Activated naive CD8-positive, alpha-beta T cell (primary cell): ENCODE results near the gene CACNA1I.

Experiments
- H3K27ac Mint-ChIP-seq: one replicate; pipeline ENCODE4 v1.8.0; 2021; ENCODE audit warnings: mixed read lengths
- H3K27me3 Mint-ChIP-seq: one replicate; pipeline ENCODE4 v1.8.0; 2021; ENCODE audit warnings: mixed read lengths
- H3K36me3 Mint-ChIP-seq: one replicate; pipeline ENCODE4 v1.8.0; 2021; ENCODE audit warnings: mixed read lengths
- H3K4me1 Mint-ChIP-seq: one replicate; pipeline ENCODE4 v1.8.0; 2021; ENCODE audit warnings: low read depth, mixed read lengths
- H3K4me3 Mint-ChIP-seq: one replicate; pipeline ENCODE4 v1.8.0; 2021; ENCODE audit warnings: mild to moderate bottlenecking, mixed read lengths
- H3K9me3 Mint-ChIP-seq: one replicate; pipeline ENCODE4 v1.8.0; 2021; ENCODE audit warnings: low read depth, mixed read lengths

The CACNA1I gene

DNA sequence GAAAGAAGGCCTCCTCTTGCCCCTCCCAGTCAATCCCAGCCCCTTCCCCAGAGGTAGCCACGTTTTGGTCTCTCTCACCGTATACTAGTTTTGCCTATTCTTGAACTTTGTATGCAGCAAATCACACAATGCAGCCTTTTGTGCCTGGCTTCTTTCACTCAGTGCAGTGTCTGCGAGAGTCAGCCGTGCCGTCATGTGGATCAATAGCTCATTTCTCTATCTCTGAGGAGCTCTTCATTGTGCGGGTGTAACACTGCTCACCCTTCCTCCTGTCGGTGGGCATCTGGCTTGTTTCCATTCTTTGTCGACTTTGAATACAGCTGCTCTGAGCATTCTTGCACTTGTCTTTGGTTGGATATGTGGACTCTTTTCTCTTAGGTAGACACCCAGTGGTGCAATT is 146.5 kb downstream of the CACNA1I start:
- Mint-ChIP-seq H3K4me1 (no peaks in the 10 kb centered on the region), H3K27ac (no peak overlapping the region), H3K4me3 (no peak overlapping the region), H3K9me3 (no peaks in the 10 kb centered on the region), H3K36me3 (no peaks in the 10 kb centered on the region), H3K27me3 (no peaks in the 10 kb centered on the region)

DNA sequence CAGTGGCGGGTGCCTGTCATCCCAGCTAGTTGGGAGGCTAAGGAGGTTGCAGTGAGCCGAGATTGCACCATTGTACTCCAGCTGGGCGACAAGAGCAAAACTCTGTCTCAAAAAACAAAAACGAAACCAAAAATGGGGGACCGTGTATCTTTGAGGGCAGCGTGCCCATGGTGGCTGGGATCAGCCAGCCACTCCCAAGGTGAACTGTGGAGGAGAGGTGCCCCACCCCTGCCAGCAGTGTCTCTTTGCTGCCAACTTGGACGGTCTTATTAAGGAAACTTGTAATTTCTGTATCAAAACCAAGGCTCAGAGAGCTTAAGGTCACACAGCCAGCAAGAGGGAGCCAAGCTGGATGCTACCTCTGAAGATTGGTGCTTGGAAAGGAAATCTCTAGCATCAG is 147.7 kb downstream of the CACNA1I start:
- H3K4me1 Mint-ChIP-seq: no peaks in the 10 kb centered on the region

DNA sequence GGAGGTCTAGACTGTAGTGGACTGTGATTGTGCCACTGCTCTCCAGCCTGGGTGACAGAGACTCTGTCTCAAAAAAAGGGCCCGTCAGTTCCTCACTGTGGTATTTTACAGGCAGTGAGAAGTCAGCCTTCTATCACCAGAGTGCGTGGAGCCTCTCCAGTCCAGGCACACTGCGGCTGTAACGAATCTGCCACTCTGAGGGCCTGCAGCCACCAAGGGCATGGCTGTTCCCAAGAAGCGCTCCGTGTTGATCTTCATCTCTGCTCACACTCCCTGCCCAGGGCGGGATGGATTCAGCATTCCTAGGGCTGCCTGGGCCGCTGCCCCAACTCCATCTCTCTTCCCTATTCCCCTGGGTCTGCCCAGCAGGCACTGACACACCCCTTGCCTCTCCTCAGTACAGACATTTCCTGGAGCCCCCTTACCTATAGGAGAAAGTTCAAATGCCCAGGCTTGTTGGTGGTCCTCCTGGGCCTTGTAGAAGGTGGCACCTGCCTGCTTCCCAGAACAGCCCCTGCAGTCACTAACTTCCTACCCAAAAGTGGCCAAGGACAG is 148.4 kb downstream of the CACNA1I start:
- Mint-ChIP-seq H3K36me3 (no peaks in the 10 kb centered on the region), H3K4me1 (no peaks in the 10 kb centered on the region), H3K27me3 (no peaks in the 10 kb centered on the region), H3K4me3 (no peak overlapping the region), H3K9me3 (no peaks in the 10 kb centered on the region), H3K27ac (no peak overlapping the region)

More for the DNA sequence above, 147.7 kb downstream of the CACNA1I start:
- Mint-ChIP-seq H3K9me3 (no peaks in the 10 kb centered on the region), H3K36me3 (no peaks in the 10 kb centered on the region), H3K27ac (no peak overlapping the region), H3K4me3 (no peak overlapping the region), H3K27me3 (no peaks in the 10 kb centered on the region)

DNA sequence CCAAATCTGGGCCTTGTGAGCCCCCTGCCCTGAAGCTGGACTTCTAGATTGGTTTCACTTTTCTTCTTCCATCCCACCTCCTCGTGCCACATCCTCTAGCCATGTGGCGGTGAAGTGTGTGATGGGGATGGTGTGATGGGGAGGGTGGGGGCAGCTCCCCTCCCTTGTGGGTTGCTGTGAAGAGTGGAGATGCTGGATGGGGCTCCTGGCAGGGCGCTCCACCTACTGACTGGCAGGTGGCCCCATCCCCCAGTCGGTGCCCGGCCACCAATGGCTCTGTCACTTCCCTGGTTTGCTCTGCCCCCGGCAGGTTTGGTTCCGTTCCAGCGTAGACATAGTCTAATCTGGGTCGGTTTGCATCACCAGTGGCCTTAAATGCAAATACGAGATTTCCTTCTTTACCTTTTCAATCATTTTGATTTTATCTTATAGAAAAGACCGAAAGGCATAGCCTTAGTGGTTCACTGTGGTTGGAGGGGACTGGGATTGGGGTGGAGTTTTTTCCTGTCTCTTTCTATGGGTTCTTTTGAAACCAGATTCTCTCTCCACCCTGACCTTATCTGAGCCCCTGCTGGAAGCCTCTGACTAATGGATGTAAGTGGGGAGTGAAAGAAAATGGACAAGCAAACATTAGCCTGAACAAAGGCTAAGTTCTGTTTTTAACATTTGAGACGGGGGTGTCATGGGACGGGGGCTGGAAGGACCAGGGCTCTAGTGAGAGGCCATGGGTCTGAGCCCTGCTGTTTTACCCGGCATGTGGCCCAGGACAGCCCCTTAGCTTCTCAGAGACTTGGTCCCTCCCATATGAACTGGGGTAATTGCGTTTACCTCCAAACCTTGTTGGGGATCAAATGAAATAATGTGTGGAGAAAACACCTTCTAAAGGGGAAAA is 149.3 kb downstream of the CACNA1I start:
- Mint-ChIP-seq H3K4me3 (no peak overlapping the region), H3K27ac (no peak overlapping the region), H3K36me3 (no peaks in the 10 kb centered on the region), H3K4me1 (no peaks in the 10 kb centered on the region), H3K27me3 (no peaks in the 10 kb centered on the region), H3K9me3 (no peaks in the 10 kb centered on the region)

DNA sequence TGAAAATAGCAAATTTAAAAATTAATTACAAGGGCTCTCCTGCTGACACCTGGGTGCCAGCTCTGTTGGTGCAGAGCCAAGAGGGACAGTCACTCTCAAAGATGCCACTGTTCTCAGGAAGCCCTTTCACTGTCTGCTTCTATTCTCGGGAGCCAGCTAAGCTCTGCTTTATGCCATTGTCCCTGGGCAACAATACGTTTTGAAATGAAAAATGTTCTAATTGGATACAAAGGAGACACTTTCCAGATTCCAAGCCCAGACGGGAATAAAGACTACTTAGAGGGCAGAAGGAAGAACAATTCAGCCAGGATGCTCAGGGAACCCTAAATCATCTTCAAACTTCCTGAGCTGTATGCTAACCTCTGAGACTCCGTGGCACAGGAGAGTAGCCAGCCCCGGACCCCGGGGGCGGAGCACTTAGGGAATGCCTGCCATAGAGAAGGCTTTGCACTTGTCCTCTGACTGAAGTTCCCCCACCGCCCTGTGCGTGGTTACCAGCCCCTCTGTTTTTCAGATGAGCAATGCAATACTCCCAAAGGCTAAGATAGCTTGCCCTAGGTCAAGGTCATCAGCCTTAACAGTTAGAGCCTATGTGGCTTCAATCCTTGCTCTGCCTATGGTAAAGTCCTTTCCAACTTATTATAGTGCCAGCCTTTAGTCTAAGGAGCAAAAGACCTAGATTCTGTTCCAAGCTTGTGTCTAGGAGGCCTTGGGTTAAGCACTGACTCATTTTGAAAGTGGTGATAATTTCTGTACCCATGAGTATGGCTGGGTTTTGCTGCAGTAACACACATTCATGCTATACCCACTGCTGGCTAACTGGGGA is 150.9 kb downstream of the CACNA1I start:
- Mint-ChIP-seq H3K27ac (no peak overlapping the region), H3K36me3 (no peaks in the 10 kb centered on the region), H3K27me3 (no peaks in the 10 kb centered on the region), H3K9me3 (no peaks in the 10 kb centered on the region), H3K4me1 (no peaks in the 10 kb centered on the region), H3K4me3 (no peak overlapping the region)

DNA sequence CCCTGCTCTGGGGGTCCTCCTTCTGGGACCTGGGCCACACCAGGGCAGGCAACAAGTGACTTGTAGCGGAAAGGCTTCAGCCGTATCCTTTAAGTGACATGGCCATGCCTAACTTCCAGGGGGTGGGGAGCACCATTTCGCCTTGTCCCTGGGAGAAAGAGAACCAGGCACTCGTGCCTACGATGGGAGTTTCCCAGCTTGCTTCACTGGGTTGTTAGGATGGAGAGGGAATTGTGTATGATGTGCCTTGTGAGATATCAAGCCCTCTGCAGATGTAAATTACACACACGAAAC is 151.4 kb downstream of the CACNA1I start:
- H3K9me3 Mint-ChIP-seq: no peaks in the 10 kb centered on the region

DNA sequence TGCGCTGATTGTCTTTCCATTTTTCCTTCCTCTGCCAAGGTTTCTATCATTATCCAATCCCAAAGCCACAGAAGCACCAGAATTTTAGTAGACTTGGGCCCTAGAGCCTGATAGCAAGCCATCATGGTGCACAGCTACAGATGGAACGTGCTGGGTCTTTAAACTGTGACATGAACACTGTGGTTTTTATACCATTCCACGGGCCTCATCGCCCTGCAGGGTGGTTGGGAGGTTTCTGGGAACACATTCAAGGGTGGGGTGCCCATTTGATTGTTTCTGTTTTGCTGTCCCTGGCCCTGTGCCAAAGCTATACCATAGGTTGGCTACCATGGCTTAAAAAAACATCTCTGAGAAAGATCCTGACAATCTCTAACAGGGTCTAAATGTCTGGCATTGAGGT is 151.9 kb downstream of the CACNA1I start:
- Mint-ChIP-seq H3K4me1 (no peaks in the 10 kb centered on the region), H3K9me3 (no peaks in the 10 kb centered on the region), H3K27me3 (no peaks in the 10 kb centered on the region), H3K27ac (no peak overlapping the region), H3K36me3 (no peaks in the 10 kb centered on the region), H3K4me3 (no peak overlapping the region)

More for the DNA sequence above, 151.4 kb downstream of the CACNA1I start:
- Mint-ChIP-seq H3K4me3 (no peak overlapping the region), H3K27ac (no peak overlapping the region), H3K36me3 (no peaks in the 10 kb centered on the region), H3K27me3 (no peaks in the 10 kb centered on the region), H3K4me1 (no peaks in the 10 kb centered on the region)

DNA sequence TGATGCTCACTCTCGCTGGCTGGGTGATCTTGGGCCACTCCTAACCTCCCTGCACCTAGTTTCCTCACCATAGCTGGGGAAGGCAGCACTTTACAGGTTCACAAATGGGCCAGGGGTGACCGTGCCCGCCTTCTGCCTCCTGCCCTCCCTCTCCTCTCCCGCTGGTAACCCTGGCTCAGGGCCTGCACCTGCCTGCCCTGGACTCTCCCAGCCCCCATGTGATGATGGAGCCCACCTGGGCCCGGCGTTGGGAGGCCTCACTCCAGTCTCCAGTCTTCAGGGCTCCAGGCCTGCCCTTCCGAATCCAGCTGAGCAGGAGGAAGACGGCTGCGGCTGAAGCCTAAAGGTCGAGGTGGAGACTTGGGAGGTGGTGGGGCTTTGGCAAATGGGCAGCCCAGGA is 152.9 kb downstream of the CACNA1I start:
- H3K27ac Mint-ChIP-seq: no peak overlapping the region
- H3K27me3 Mint-ChIP-seq: no peaks in the 10 kb centered on the region
- H3K4me1 Mint-ChIP-seq: no peaks in the 10 kb centered on the region
- H3K36me3 Mint-ChIP-seq: no peaks in the 10 kb centered on the region
- H3K4me3 Mint-ChIP-seq: no peak overlapping the region
- H3K9me3 Mint-ChIP-seq: no peaks in the 10 kb centered on the region

DNA sequence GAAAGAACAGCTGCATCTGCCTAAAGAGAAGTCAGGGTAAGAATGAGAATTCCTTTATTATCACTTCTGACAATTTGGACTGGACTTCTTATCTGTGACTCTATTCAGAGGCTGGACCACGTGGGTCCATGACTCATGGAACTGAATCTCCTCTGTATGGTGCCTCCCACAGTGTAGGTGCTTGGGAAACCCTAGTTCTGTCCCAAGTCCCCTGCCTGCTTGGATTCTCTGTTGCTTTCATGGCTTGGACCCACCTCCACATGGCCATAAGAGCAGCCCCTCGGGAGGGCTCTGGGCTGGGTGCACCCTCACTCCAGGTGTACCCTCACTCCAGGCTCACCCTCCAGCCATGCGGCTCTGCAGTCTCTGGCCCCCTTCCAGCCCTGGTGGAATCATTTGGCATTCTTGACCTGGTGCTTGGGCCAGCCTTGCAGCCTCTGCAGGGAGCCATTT is 153.4 kb downstream of the CACNA1I start:
- Mint-ChIP-seq H3K27ac (no peak overlapping the region), H3K36me3 (no peaks in the 10 kb centered on the region), H3K4me3 (no peak overlapping the region), H3K27me3 (no peaks in the 10 kb centered on the region), H3K4me1 (no peaks in the 10 kb centered on the region), H3K9me3 (no peaks in the 10 kb centered on the region)

DNA sequence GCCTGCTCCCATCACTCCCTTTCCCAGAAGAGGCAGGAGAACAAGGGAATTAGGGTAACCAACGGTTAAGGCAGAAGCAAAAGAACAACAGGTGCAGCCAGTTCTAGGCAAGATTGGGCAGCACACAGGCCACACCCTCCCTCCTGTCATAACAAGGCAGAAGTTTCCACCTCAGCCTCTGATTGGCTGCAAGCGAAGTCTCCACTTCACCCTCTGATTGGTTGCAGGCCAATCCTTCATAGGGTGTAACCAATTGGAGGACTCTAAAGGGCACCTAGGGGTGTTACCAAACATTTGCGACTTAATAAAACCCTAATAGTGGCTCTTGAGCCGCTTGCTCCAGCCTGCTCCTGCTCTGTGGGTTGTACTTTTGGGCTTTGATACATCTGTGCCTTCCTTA is 153.8 kb downstream of the CACNA1I start:
- H3K4me1 Mint-ChIP-seq: no peaks in the 10 kb centered on the region
- no peaks in the 10 kb centered on the region for H3K36me3 Mint-ChIP-seq
- no peak overlapping the region for H3K27ac Mint-ChIP-seq
- no peaks in the 10 kb centered on the region for H3K9me3 Mint-ChIP-seq
- no peak overlapping the region for H3K4me3 Mint-ChIP-seq
- no peaks in the 10 kb centered on the region for H3K27me3 Mint-ChIP-seq

DNA sequence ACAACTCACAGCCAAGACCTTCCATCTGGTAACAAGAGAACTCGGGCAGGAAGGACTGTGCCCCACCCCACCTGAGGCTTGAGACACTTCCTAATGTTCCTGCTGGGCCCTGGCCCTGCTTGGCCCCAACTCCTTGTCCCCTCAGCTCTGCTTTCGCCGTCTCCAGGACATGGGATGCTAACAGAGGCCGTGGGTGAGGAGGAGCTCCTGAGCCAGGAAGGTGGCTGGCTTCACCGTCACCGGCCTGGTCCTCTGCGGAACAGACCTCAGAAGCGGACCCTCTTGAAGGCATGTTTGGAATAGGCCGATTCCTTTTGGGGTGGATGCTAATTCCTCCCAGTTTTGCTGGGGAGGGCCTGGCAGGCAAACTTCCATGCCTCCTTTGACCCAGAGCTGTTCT is 154.3 kb downstream of the CACNA1I start:
- no peak overlapping the region for H3K27ac Mint-ChIP-seq
- H3K36me3 Mint-ChIP-seq: no peaks in the 10 kb centered on the region
- H3K27me3 Mint-ChIP-seq: no peaks in the 10 kb centered on the region
- H3K4me3 Mint-ChIP-seq: no peak overlapping the region
- no peaks in the 10 kb centered on the region for H3K9me3 Mint-ChIP-seq
- H3K4me1 Mint-ChIP-seq: no peaks in the 10 kb centered on the region

DNA sequence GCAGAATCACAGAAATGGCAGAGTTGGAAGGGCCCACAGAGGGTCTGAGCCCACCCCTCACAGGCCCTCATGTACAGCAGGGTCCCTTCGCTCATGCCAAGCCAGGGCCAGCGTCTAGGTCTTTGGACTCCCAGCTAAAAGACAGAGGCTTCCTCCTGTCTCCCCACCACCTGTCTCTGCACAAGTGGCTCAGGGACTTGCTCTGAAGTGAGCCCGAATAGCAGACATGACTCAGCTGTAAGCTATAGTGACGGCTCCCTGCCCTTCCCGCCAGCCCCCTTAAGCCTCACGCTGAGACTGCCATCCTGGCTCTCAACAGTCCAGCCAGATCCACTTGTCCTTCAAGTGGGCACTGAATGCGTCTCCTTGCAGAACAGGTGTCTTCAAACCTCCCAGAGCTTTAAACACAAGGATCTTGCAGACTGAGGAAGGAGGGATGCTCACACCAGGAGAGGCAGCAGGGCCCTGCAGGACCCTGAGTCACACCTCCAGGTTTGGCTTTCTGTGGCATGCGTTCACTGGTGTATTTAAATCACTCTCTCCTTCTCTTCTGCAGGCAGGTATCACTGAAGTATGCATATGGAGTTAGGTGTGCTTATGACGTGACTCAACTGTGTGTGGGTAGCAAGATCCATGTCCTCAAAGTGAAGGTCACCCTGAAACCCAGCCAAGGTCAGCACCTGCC is 154.9 kb downstream of the CACNA1I start:
- Mint-ChIP-seq H3K27me3 (no peaks in the 10 kb centered on the region), H3K4me1 (no peaks in the 10 kb centered on the region), H3K36me3 (no peaks in the 10 kb centered on the region), H3K27ac (no peak overlapping the region), H3K4me3 (no peak overlapping the region), H3K9me3 (no peaks in the 10 kb centered on the region)

DNA sequence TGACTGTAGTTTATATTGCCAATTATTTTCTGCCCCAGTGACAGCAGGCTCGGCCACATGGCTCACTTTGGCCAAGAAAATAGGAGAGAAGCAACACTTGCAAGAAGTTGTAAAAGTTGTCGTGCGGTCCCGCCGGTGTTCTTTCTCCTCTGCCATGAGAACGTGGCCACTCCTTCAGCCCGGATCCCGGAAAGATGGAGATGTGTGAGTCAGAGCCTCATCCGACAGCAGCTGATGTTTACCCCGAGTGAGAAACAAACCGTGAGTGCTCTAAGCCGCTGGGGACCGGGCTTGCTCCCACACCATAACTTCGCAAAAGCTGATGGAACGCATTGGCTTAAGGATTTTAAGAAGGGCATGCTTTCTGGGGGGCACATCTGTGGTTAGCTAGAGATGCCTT is 157.0 kb downstream of the CACNA1I start:
- Mint-ChIP-seq H3K4me1 (no peaks in the 10 kb centered on the region), H3K27ac (no peak overlapping the region), H3K9me3 (no peaks in the 10 kb centered on the region), H3K36me3 (no peaks in the 10 kb centered on the region), H3K27me3 (no peaks in the 10 kb centered on the region), H3K4me3 (no peak overlapping the region)

DNA sequence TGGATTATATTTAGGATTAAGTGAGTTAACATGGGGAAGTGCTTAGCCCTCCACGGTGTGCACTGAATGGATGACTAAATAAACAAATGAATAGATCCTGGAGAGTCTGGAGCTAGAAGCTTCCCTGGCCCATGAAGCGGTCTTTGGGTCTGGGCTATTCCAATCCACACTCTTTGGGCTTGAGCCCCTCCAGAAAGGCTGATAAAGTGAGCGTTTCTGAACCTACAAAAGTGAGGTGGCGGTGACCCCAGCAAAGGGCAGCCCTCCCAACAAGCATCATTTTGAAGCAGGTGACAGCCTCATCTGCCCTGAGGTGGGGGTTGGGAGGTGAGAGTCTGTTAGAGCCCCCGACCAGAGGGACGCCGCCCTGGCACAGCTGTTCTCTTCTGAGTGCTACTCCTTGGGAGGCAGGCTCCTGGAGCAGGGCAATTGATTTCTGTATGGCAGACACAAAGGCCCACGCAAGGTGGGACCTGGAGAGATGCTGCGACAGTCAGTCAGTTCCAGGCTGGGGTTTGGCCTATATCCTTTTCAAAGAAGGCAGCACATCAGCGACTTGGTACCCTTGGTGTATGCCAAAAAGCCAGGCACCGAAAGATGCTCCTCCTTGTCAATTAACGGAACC is 157.8 kb downstream of the CACNA1I start:
- no peak overlapping the region for H3K27ac Mint-ChIP-seq
- no peak overlapping the region for H3K4me3 Mint-ChIP-seq
- H3K36me3 Mint-ChIP-seq: no peaks in the 10 kb centered on the region
- H3K4me1 Mint-ChIP-seq: no peaks in the 10 kb centered on the region
- no peaks in the 10 kb centered on the region for H3K27me3 Mint-ChIP-seq
- H3K9me3 Mint-ChIP-seq: no peaks in the 10 kb centered on the region
